ENCODE data around the gene ACOT7.

ACOT7 gene

DNA sequence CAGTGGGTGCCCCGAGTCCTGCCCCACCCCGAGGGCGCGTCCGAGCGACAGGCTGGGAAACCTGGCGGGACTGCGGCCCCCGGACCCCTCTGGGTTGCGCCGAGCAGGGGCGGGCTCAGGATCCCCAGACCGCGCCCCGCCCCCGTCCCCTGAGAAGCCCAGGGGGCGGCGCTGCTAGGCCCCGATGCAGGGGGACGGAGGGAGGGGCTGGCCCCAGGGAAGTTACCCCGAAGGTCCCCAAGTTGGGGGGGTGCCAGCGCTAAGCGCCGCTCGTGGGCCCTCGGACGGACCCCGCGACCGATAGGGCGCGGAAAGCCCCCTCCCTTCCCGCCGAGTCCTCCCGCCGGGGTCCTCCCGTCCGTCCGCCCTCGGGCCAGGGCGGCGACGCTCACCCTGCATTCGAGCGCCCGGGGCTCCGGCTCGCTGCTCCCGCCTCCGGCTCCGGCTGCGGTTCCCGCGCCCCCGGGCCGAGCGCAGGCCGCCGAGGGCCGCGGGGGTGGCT is 133.1 kb downstream of the ACOT7 start:
- Histone ChIP-seq H3K4me1 (ENCODE audit: control insufficient read depth in 1 of 2, insufficient read depth in 1 of 2, low read depth in 1 of 2, low read length in 1 of 2) (peaks cover 0 to 14% of the 10 kb centered on the region in 2 experiments), H3K27ac (no peak overlapping the region), H3K9me3 (no peaks in the 10 kb centered on the region), H3K4me3 (ENCODE audit: low read depth in 1 of 2, low read length in 1 of 2) (peak overlapping the region in 1 of 2 experiments; percentile 41), H3K36me3 (no peaks in the 10 kb centered on the region), H3K27me3 (peaks cover 85% of the 10 kb centered on the region)
- TF ChIP-seq, protein P1, sequence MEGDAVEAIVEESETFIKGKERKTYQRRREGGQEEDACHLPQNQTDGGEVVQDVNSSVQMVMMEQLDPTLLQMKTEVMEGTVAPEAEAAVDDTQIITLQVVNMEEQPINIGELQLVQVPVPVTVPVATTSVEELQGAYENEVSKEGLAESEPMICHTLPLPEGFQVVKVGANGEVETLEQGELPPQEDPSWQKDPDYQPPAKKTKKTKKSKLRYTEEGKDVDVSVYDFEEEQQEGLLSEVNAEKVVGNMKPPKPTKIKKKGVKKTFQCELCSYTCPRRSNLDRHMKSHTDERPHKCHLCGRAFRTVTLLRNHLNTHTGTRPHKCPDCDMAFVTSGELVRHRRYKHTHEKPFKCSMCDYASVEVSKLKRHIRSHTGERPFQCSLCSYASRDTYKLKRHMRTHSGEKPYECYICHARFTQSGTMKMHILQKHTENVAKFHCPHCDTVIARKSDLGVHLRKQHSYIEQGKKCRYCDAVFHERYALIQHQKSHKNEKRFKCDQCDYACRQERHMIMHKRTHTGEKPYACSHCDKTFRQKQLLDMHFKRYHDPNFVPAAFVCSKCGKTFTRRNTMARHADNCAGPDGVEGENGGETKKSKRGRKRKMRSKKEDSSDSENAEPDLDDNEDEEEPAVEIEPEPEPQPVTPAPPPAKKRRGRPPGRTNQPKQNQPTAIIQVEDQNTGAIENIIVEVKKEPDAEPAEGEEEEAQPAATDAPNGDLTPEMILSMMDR (IDR thresholded peaks at IDR 0.05) = no peak

DNA sequence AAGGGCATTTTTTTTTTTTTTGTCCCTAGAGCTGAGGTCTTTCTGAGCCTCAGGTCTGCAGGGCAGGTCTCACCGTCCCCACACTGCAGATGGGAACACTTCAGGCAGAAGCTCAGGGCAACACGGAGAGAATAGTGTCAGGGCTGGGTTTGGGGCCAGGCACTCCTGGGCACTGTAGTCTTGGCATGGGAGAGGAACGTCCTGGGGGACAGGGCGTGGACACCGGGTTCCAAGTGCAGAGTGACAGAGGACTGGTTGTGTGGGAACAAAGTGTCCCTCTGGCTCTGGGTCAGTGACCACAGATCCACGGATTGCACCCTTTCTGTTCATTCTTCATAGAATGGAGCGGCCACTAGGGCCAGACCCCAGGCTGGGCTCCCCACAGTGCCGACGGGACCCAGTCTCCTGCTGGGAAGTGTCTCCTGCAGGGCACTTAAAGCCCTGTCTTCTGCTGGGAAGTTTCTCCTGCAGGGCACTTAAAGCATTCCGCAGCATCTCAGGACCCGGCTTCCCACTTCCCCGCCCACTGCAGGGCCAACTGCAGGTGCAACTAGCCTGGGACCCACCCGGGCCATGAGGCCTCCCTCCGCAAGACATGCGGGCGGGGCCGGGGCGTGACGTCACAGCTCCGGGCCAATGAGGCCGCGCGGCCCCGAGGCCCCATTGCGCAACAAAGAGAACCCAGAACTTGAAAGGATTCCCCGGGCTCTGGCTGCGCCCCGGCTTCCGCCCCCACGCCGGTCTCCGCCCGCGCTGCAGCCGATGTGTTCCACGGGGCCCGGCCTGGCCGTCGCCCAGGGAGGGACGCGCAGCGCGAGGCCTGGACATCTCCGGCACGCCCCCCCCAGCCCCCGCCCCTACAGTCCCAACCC is 133.8 kb downstream of the ACOT7 start:
- H3K4me1 ChIP-seq (ENCODE audit: control insufficient read depth in 1 of 2, insufficient read depth in 1 of 2, low read depth in 1 of 2, low read length in 1 of 2) = peaks cover 0 to 14% of the 10 kb centered on the region in 2 experiments
- no peak overlapping the region for H3K27ac ChIP-seq
- TF ChIP-seq, protein P1 (IDR thresholded peaks at IDR 0.05) = no peak

DNA sequence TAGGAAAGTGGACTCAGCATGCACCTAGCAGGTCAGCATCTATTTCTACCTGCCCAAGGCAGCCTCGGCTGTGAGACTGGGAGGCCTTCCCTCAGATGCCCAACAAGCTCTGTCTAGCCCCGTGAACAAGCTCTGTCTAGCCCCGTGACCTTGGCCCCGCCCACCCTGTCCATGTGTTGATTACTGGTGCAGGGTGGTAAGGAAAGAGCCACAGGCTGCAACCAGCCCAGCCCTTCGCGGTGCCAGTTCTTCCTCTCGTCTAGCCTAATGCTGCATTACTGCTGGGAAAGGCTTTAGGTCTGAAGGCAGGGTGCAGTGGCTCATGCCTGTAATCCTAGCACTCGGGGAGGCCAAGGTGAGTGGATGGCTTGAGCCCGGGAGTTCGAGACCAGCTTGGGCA is 134.9 kb downstream of the ACOT7 start:
- H3K4me3 ChIP-seq (ENCODE audit: low read depth in 1 of 2, low read length in 1 of 2) = no peak overlapping the region
- no peaks in the 10 kb centered on the region for H3K9me3 ChIP-seq
- H3K27ac ChIP-seq = no peak overlapping the region
- H3K36me3 ChIP-seq = no peaks in the 10 kb centered on the region
- TF ChIP-seq, protein P1 (IDR thresholded peaks at IDR 0.05) = no peak
- H3K27me3 ChIP-seq = peaks cover 83% of the 10 kb centered on the region
- peaks cover 0 to 14% of the 10 kb centered on the region in 2 experiments for H3K4me1 ChIP-seq (ENCODE audit: control insufficient read depth in 1 of 2, insufficient read depth in 1 of 2, low read depth in 1 of 2, low read length in 1 of 2)

More for the DNA sequence above, 133.8 kb downstream of the ACOT7 start:
- Histone ChIP-seq H3K36me3 (no peaks in the 10 kb centered on the region), H3K27me3 (peaks cover 90% of the 10 kb centered on the region), H3K4me3 (ENCODE audit: low read depth in 1 of 2, low read length in 1 of 2) (peak overlapping the region in 1 of 2 experiments; percentile 41), H3K9me3 (no peaks in the 10 kb centered on the region)

DNA sequence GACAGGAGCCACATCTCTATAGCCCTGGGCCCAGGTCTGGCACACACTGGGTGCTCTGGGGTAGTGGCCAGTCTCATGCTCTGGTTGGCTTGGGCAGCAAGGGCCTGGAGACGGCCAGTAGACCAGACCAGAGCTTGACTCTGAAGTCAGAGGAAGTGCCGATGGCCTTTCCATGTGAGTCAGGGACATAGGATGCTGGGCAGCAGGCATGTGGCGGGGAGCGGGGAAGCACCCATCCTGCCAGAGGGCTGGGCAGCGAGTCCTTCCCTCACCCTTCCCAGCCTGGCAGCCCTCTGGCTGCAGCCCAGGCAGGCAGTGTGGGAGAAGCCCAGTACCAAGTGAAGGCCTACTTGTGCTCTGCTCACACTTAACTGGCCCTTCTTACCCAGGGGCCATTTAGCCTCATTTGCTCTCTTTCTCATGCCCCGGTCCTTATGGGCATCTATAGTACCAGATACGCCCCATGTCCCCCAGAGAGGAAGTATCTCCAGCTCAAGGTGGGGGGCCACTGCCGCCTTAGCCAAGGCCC is 136.0 kb downstream of the ACOT7 start:
- TF ChIP-seq, protein P1 (IDR thresholded peaks at IDR 0.05) = no peak
- Histone ChIP-seq H3K9me3 (no peaks in the 10 kb centered on the region), H3K27ac (no peak overlapping the region), H3K4me1 (ENCODE audit: control insufficient read depth in 1 of 2, insufficient read depth in 1 of 2, low read depth in 1 of 2, low read length in 1 of 2) (peaks cover 0 to 14% of the 10 kb centered on the region in 2 experiments), H3K36me3 (no peaks in the 10 kb centered on the region), H3K4me3 (ENCODE audit: low read depth in 1 of 2, low read length in 1 of 2) (no peak overlapping the region), H3K27me3 (peaks cover 75% of the 10 kb centered on the region)

DNA sequence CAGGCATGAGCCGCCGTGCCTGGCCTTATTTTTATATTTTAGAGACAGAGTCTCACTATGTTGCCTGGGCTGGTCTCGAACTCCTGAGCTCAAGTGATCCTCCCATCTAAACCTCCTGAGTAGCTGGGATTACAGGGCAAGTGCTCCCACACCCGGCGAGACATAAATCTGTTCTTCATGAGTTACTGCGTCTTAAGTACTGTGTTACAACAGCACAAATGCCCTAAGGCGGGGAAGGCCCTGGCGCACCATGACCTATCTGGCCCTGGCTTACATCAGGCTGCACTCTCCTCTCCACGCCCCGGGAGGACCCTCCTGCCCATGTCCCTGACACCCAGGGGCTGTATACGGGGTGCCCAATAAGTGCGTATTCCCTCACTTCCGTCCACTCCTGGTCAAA is 136.9 kb downstream of the ACOT7 start:
- H3K4me1 ChIP-seq (ENCODE audit: control insufficient read depth in 1 of 2, insufficient read depth in 1 of 2, low read depth in 1 of 2, low read length in 1 of 2) = peaks cover 0 to 14% of the 10 kb centered on the region in 2 experiments
- H3K27ac ChIP-seq = no peak overlapping the region
- peaks cover 75% of the 10 kb centered on the region for H3K27me3 ChIP-seq
- no peaks in the 10 kb centered on the region for H3K36me3 ChIP-seq
- H3K9me3 ChIP-seq = no peaks in the 10 kb centered on the region
- H3K4me3 ChIP-seq (ENCODE audit: low read depth in 1 of 2, low read length in 1 of 2) = no peak overlapping the region
- TF ChIP-seq, protein P1 (IDR thresholded peaks at IDR 0.05) = no peak
